ENCODE results near the gene CCDC85C.
A peak's percentile ranks its signal among the peaks of the same experiment; 100 is the strongest.

CCDC85C gene

DNA sequence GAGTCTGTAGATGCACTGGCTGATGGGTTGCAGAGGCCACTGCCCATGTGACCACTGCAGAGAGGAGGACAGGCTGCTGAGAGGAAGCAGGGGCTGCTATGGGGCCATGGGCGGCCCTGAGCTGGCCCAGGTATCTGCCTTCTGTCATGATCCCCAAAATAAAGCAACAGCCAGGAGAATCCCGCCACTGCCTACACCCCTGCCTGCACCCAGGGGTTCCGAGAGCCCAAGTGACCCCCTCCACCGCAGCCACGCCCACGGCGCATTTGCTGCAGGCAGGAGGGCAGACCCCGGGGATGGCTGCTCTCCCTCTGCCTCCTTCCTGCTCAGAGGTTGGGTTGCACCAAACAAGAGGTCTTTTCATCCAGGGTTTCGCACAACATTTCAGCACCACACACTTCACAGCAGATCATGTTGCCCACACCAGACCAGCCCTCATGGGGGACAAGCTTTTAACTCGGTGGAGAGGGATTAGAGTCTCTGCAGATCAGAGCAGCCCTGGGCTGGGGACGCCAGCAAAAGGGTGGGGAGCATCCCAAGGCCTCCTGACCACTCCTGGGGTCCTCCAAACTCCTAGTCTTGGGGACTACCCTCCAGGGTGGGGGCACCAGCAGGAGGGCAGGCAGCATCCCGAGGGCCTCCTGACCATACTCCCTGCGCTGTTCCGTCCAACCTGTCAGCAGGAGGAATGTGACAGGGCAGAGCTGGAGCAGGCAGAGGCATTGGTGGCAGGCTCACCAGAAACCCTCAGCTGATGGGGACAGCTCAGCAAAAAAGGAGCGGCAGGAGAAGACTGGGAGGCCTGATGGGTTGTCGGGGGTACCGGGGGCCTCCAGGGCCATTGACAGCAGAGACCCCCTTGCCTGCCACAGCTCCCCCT, 14.1 kb downstream of the CCDC85C start:
- DNase-seq (ENCODE audit: low read depth) = no peak

DNA sequence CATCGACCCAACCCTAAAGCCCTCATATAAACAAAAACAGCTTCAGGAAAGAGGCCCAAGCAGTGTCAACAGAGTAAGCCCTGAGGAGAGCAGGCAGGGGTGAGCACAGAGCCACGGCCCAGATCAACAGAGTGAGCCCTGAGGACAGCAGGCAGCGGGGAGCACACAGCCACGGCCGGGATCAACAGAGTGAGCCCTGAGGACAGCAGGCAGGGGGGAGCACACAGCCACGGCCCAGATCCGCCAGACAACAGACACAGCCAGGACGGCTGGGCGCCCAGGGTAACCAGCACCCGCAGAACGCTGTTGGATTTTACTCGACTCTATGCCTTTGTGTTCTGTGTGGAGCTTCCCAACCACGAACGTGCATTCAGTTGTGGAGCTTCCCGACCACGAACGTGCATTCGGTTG, 15.0 kb downstream of the CCDC85C start:
- no peak for DNase-seq (ENCODE audit: low read depth)

DNA sequence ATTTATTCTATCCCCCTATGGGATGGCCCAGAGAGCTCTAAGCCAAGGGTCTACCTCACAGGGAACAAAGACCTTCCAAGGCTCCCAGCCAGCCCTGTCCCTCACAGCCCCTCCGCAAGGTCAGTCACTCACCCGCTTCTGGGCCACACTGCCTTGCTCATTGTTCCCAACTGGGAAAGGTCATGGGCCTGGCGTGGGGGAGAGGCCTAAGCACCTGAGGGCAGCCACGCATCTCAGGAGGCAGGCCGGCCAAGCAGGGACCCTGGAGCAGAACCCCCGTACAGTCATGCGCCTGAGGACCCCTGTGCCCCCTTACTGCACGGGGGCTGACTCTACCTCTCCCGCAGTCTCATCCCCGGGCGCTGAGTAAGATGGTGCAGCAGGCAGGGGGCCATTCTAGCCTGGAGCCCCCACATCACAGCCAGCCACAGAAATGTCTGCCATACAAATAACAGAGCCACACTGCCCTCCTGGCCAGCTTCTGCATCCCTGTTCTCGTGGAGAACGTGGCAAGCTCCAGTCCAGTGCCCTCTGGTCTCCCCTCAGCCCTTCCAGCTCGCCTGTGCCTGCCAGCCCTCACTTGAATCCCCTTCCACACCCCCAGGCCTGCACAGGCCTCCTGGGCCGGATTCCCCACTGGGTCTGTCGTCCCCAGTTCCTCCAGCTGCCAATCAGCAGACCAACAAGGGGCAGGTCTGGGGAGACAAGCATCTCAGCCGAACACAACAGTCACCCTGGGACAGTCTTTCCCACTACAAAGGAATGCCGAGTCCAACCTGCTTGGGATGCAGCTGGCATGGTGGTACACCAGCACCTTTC, 16.3 kb downstream of the CCDC85C start:
- no peak for DNase-seq (ENCODE audit: low read depth)

DNA sequence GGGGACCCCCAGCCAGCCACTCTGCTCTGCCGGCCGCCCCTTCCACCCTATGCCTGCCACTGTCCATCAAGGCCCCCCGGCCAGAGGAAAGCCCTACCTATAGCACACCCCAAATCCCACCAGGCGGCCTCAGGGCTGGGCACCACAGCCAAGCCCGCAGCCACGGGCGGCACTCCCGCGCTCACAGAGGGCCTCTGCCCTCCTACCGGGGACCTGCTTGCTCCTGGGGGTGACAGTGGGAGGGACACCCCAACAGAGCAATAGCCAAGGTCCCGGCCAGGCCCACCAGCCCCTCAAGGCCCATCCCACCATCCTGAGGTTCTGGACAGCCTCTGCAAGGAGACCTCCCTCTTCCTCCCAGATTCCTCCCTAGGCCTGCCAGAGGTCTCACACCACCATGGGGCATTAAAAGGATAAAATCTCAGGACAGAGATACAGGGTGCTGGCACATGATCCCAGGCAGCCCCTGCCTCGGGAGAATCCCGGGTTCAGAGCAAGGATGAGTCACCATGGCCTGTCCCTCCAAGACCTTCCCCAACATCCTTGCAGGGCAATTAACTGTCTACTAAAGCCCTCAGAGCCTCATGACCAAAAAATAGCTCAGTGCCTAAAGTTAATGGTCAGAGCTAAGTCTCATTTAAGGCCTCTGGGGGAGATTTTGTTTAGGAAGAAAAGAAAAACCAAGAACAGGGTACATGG, 17.1 kb downstream of the CCDC85C start:
- peak; percentile 71 for DNase-seq (ENCODE audit: low read depth)

DNA sequence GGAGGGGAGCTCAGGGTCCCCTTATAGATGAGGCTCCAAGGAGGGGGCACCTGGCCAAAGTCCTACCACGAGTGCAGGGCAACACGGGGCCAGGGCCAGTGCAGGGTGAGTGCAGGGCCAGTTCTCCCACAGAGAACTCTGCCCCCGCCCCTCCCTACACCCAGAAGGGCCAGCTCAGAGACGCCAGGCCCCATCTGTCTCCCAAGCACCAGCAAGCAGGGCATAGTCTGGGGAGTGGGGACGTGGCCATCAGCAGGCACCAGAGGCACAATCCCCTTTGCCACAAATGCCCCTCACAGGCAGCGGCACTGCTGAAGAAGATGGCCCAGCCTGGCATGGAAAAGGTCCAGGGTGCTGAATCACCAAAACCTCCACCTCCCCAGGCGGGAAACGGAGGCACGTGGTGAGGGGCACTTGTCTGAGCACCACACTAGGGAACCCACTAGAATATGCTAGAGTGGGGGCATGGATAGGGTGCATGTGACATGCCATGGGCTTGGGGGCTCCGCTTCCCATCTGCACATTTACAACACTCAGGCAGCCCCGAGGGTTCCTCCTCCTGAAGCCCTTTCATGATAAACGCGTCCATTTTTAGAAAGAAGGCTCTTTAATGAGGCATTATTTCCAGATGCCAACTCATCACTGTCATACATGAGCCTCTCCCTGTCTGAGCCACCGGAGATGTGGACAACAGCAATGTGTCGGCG, 17.8 kb downstream of the CCDC85C start:
- DNase-seq (ENCODE audit: low read depth) = peak; percentile 30

DNA sequence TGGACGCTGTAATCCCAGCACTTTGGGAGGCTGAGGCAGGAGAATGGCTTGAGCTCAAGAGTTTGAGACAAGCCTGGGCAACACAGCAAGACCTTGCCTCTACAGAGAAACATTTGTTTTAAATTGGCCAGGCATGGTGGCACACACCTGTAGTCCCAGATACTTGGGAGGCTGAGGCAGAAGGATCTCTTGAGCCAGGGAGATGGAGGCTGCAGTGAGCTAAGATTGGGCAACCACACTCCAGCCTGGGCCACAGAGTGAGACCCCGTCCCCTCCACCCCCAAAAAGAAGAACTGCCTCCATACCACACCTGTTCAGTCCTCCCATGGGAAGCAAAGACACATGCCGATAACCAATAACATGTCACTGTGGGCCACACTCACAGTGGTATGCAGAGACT, 19.2 kb downstream of the CCDC85C start:
- DNase-seq (ENCODE audit: low read depth) = no peak

DNA sequence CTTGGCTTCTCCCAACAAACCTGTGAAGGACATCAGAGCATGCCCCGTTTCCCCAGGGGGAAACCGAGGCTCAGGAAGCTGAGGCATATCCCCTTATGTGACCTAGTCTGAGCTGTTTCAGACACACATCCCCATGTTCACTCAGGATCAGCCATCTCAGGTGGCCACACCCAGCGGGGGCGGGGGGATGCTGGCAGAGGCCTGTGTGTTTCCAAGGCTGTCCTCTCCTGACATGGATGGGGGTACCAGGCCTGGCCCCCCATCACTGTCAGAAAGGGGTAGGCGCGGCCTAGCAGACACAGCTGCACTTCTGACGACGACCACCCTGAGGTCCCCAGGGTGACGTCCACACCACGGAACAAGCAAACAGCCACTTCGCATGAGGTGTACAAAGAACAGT, 22.1 kb downstream of the CCDC85C start:
- DNase-seq (ENCODE audit: low read depth) = no peak

DNA sequence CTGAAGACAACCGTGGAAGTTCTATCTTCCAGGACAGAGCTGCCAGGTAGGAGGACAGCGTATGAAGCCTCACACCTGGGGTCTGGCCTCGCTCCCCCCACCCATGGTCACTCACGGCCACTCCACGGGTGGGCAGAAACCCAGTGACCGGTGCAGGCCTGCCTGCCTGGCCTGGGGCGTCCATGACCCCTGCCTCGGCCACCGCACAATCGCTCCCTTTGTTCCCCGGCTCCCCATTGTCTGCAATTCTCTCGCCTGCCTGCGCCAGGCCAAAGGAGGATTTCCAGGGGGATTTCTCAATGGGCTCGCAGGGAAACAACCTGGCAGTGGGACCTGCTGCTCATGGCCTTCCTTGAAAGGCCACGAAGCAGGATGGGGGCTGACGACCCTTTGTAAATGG, 22.6 kb downstream of the CCDC85C start:
- no peak for DNase-seq (ENCODE audit: low read depth)

DNA sequence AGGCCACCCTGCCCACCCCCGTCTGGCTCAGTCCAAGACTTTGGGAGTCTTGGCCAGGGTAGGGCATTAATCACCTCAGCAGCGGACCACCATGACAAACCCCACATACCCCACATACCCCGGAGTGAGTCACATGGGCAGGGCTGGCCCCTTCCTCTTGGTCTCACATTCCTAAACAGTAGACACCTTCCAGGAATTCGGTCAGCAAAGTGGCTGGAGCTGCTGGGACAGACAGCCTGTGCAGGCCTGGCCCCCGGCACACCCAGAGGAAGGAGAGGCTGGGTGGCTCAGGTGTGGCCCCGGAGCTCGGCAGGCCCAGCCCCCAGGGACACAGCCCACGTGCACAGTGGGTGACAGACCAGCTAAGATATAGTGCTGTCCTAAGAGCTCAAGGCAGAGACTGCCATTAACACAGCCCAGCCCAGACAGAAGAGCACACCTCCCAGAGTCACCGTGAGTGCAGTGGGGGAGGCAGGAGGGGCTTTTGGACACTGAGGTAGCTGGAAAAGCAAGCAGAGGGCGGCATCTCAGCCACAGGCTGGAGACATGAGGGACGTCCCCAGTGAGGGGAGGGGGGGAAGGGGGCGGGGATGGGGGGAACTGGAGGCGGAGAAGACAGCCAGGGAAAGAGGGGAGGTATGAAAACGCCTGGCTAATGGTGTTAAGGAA, 24.0 kb downstream of the CCDC85C start:
- peak; percentile 88 for DNase-seq (ENCODE audit: low read depth)

DNA sequence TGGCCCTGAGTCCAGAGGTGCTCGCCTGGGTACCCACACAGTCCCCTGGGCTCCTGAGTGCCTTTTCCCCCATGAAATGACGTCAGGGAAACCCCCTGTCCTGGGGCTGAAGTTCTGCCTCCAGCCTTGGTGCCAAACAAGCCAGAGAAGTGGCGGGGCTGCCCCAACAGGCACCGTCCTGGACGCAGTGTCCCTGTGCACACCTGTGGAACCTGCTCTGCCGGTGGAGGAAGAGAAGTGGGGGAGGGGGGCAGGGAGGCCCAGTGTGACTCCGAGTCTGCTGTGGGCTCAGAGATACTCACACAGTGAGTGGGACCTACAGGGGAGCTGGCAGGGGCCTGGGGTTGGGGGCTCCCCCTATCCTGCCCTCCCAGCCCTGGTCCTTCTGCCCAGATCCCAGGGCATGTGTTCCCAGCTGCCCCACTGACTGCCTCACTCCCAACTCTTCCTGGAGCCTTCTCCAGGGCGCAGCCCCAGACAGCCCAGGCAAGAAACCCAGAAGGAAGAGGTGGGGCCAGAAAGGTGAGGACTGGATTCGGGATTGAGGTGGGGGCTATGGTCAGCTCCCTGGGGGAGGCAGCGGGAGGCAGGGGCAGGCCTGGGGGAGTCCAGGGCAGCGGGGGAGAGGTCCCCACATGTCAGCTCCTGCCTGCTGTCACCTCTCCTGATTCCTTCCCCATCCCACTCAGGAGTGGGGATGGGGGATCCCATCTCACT, 24.7 kb downstream of the CCDC85C start:
- DNase-seq (ENCODE audit: low read depth) = no peak

DNA sequence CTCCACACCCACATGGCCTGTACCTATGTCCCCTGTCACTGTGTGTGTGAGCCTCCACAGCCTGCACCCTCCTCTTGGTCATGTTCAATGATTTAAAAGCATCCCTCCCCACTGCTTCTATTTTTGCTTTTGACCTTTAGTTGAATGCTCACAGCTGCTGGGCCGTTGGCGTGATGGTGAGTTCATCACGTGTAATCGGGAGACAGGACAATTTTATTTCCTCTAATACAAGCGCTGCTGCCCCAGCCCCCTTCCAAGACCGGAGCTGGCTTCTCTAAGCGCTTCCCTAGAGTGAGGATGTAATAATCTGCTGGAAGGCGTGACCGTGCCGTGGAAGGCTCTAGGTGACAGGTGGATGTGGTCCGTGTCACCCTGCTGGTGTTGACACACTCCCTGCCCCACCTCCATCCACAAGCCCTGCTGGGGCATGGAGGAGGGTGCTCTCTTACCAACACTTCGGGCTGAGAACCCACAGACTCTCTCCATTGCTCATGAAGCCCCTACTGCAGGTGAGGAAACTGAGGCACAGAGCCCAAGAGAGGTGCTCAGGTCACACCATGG, 25.4 kb downstream of the CCDC85C start:
- DNase-seq (ENCODE audit: low read depth) = no peak

DNA sequence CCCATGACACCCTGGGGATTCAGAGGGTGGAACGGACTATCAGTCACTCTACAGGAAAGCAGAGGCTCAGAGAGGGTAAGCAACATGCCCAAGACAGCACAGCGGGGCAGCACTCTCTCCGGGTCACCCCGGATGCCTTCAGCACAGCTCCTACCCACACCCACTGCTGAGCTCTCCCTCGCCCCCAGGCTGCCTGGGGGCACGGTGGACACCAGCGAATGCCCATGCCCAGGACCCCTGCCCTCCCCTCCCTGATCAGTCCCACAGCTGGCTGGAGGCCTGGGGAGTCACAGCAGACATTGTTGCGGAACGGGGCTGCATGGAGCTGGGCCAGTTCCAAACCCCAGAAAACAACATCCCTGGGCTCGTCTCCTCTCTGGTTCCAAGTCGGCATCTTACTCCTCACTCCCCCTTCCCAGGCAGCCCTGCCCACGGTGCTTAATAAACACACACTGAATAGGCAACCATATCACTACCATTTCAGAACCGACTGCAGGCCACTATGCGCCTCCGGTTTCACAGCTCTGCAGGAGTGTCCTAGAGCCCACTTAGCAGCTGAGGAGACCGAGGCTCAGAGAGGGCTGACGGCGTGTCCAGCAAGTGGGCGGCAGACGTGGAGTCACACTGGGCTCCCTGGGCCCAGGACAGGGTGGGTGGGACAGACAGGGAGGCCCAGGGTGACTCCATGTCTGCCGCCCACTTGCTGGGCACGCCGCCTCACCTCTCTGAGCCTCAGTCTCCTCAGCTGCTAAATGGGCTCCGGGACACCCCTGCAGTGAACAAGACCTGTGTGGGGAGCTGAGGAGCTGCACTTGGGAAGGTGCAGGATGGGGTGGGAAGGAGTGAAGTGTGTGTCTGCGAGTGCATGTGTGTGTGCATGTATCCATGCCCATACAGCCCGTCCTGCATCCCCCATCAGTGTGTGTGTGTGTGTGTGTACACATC, 27.0 kb downstream of the CCDC85C start:
- no peak for DNase-seq (ENCODE audit: low read depth)

DNA sequence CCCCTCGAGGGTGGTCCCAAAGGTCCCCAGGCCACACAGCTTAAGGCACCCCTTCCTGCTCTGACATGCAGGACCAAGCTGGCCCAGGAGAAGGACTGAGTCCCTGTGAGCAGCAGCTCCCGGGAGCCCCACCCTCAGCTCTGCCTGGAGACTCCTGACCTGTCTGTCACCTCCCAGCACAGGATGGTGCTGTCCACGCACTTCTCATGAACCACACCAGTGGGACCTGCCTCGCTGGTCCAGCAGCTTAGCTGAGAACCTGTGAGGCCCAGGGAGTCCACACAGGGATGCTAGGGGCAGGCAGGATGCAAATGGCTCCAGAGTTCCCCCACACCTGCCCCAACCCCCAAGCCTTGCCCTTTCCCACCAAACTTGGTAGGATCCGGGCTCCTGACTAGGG, 27.7 kb downstream of the CCDC85C start:
- DNase-seq (ENCODE audit: low read depth) = no peak

DNA sequence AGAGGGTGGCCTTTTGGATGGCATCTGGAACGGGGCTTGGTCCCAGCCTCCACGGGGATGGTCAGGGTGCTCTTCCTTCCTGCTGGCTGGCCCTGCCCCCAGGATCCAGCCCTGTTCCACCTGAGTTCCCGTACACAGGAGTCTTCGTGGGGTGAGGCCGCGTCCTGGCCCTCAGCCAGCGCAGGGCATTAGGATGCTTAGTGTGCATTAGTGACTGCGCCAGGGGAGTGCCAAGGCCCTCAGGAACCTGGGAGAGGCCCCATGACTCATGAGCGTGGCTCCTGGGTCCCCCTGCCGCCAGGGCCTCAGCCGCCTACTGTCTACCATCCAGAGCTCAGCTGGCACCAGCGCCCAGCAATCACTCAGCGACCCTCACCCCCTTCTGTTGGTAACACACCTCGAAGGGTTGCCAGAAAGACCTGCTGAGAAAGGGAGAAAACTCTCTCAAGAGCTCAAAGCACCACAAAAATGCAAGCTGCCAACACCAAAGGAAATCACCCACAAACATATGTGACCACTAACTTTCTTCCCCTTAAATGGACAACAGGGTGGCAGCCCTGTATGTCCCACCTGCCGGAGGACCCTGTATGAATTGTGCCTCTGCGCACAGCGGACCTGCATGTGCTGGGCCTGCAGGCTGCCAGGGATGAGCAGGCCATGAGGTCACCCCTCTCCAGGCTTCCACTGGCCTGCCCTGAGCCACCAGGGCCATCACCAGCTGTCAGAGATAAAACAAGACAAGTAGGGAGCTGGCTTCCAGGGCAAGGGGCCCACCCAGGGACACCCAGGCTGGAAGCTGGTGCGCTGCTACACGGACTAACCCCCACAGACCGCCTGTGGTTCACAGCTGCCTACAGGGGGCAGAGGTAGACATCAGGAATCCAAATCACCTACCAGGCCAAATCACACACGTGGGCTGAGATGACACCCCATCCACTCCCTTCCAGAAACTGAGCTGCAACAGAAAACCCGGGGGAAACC, 28.7 kb downstream of the CCDC85C start:
- DNase-seq (ENCODE audit: low read depth) = peak; percentile 33

DNA sequence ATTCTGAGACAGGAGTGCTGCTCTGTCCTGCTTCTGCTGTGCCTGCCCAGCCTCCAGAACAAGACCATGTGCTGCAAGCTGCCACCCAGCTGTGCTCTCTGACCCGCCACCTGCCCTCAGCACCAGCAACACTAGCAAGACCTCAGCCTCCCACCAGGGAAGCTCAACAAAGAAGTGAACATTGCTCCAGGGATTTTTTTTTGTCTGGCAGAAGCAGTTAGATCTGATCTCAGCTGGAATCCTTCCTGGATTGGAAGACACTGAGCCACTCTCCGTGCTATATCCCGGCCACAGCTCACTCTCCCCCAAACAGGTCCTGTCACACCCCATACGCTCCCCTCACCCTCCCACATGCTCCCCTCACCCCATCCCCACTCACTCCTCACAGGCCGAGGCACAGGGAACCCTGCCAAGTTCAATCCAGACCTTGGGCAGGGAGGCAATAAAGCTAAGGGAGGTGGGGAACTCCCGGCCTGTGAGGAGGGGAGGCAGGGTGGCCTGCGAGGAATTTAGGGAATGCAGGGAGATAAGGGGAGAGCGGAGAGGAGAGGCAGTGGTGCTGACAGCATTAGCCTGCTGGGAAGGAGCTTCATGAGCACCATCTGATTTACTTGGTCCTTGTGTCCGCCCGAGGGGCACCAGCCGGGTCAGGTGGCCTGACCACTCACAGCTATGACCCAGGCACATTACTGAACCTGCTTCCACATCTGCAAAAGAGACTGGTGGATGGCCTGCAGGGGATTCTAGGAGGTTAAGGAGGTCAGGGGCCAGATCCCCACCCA, 29.7 kb downstream of the CCDC85C start:
- peak; percentile 91 for DNase-seq (ENCODE audit: low read depth)

DNA sequence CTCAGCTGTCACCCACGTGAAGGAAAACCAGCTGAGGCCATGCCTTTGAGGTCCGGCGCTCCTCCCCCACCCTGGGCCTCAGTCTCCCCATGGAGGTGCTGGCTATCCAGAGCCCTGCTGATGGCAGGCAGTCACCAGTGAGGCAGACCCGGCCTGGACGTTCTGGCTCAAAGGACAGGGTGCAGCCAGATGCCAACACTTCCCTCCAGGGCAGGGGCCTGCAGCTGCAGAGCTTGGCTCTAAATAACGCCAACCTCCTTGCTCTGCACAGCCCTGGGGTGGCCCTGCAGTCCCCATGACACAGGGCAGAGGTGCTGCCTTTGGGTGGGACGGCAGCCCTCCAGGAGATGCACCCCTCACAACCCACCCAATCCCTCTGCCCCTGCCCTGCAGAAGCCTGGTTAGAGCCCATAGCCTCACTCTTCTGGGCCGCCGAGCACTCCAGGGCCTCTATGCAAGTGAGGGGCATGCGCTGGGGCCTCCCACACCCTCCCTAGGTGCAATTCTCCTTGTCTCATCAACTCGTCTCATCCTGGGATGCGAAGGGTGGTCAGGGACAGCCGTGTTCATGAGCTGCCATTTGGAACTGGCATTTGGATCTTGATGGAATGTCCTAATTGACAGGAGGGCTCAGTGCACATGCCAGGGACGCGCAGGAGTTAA, 30.4 kb downstream of the CCDC85C start:
- no peak for DNase-seq (ENCODE audit: low read depth)

DNA sequence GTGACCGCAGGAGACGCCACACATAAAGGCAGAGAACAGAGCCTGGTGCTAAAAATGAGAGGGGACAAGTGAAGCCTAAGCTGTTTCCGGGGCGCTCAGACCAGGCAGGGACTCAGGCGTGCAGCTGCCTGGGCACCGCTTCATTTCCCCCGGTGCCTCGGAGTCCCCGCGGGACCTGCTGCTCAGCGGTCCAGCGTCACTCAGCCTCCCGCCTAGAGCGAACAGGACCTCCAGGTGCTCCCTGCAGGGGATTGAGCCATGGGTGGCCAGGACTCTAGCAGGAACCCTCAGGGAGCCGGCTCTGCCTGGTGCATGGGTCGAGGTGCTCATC, 31.0 kb downstream of the CCDC85C start:
- no peak for DNase-seq (ENCODE audit: low read depth)

All from EH (cell line).